GM21737 (cell line): ENCODE measurements around the gene ADCY10.
"Not testable (repeated sequence)": the region's sequence is repeated elsewhere in the genome, so short reads cannot be mapped to it uniquely, and the experiment has no call there.

Experiments
- ATAC-seq: cut with Tn5 transposase; IDR thresholded peaks from one replicate; pipeline ENCODE4 v1.9.1; 2021; ENCODE audit warnings: mild to moderate bottlenecking, moderate library complexity; ENCODE audit not compliant: unreplicated experiment

The ADCY10 gene

GRCh38 chr1:167862432-167863076, 51.4 kb downstream of the ADCY10 start:
- no peak for ATAC-seq

- ATAC-seq, result no peak
These were observed 52.1 kb downstream of the ADCY10 start for GRCh38 chr1:167861664-167862381.

- no peak for ATAC-seq
These were observed 53.6 kb downstream of the ADCY10 start for GRCh38 chr1:167860231-167860923.

DNA sequence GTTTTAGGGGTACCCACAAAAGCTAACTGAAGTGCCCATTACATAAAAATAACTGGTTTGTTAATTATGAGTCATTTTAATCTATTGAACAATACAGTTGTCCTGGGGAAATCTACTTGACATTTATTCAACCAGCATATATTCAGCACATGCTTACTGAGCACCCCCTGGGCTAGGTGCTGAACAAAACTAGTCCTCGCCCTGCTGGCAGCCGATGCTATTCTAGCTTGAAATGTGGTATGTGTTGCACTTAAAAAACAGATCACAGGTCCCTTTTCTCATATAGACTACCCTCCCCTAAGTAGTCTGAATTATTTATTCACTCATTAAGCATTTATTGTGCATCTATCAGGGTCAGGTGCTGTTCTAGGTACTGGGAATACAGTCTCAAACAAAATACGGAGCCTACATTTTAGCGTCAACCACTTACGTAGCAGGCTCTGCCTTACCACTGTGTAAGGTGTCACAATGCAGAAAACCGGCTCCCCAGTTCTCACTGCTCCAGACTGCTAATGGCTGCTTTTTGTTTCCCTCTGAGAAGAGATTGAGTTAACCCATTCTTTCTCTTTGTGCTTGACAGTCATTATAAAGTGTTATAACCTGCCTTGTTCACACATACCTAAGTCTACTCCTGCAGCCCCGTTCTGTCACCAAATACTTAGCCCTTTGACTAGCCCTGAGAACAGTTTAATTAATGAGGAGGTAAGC, 57.1 kb downstream of the ADCY10 start:
- ATAC-seq, result no peak

GRCh38 chr1:167854184-167854583, 59.8 kb downstream of the ADCY10 start:
- ATAC-seq, result no peak

GRCh38 chr1:167849666-167850065, 64.3 kb downstream of the ADCY10 start:
- no peak for ATAC-seq

DNA sequence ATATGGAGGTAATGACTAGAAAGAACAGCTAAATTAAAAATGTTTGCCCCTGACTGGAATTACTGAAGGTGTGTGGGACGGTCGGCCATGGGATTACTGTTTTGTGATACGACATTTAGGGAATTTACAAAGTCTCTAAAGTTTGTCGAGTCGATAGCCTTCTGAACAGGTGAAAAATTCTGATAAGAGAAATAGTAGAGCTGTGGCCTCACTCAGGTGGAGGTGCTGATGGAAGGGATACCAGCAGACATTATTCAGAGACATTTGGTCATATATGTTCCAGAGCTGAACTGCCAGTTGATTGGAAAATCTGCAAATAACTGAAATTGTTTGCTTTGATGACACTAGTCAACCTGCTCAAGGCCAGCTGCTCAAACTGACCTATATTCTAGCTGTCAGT, 71.1 kb downstream of the ADCY10 start:
- ATAC-seq, result no peak

DNA sequence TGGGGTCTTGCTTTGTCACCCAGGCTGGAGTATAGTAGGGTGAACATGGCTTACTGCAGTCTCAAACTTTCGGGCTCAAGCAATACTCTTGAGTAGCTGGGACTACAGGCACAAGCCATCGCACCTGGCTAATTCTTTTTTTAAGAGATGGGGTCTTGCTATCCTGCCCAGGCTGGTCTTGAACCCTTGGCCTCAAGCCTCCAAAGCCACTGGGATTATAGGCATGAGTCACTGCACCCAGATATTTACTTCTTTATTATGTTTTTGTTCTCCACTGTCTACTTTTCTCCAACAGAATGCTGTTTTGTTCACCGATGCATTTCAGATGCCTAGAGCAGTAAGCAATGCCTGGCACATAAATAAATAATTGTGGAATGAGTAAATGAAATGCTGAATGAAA, 72.4 kb downstream of the ADCY10 start:
- no peak for ATAC-seq

GRCh38 chr1:167839009-167839408, 74.9 kb downstream of the ADCY10 start:
- no peak for ATAC-seq

DNA sequence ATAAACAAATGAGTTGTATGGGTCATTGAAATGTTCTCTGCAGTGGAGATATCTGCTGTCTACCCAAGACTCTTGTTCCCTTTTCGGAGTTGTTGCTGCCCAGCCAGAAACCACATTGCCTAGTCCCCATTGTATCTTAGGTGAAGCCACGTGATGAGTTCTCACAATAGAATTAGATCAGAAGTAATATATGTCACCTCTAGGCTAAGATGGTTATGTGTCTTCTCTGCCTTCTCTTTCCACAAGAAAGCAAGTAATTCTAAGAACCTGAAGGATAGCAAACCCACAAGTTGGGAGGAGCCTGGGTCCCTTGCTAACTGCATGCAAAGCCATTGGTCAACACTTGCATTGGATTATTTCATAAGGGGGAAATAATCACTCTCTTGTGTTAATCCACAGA, 76.6 kb downstream of the ADCY10 start:
- ATAC-seq, result no peak

GRCh38 chr1:167836197-167836596, 77.7 kb downstream of the ADCY10 start:
- ATAC-seq, result no peak

DNA sequence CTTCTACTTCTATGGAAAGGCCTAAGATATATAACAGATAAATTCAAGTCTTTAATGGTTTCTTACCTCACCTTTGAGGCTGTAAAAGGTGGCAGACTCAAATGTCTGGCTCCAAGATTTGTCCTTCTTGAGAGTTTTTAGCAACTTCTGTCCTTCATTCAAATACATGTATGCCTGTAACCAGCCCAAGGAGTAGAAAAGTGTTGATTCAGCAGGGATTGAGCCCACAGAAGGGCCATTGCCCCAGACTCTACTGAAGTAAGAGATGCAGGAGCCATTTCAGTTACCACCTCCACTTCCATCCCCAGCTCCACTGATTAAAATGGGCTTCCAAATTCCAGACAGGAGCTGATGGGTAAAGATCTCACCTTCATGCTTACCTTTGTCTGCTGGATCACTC, 80.0 kb downstream of the ADCY10 start:
- no peak for ATAC-seq

- ATAC-seq, result no peak
These were observed 81.2 kb downstream of the ADCY10 start for GRCh38 chr1:167832693-167833092.

- ATAC-seq, result not testable (repeated sequence)
These were observed 83.3 kb downstream of the ADCY10 start for GRCh38 chr1:167830668-167831067.

GRCh38 chr1:167829868-167830267, 84.1 kb downstream of the ADCY10 start:
- ATAC-seq, result no peak

GRCh38 chr1:167826127-167826526, 87.8 kb downstream of the ADCY10 start:
- ATAC-seq, result no peak

DNA sequence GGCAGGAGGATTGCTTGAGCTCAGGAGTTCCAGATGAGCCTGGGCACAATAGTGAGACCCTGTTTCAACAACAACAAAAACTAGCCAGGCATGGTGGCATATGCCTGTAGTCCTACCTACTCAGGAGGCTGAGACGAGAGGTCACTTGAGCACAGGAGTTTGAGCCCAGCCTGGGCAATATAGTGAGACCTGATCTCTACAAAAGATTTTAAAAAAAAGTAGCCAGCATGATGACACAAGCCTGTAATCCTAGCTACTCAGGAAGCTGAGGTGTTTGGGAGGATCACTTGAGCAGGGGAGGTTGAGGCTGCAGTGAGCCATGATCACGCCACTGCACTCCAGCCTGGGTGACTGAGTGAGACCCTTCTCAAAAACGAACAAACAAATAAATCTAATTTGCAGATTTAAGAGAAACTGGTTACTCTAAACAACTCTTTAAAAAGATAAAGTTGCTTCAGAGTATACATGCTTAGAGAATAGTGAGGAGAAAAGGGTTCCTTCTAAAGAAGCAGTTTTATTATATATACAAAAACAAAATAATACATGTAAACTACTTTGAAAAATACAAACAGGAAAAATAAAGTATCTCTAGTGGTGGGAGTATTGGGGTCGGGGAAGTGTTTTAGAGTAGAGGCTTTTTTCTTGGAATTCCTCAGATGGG, 88.4 kb downstream of the ADCY10 start:
- ATAC-seq, result no peak

GRCh38 chr1:167824163-167824794, 89.7 kb downstream of the ADCY10 start:
- ATAC-seq, result no peak

GRCh38 chr1:167821969-167822685, 91.8 kb downstream of the ADCY10 start:
- ATAC-seq, result no peak

DNA sequence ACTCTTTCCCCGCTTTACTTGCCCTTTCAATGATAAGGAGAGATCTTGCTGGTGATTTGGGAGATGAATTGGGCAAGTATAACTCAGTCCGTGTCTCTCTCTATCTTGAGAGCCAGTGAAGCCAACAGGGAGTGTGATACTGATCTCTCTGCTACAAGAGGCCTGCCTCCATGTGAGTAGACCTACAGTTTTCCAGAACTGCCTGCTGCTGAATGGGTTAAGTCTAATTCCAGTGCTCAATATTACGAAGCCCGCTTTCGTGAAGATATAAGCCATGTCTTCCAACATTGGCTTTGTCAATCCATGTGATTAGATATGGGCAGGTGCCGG, 92.6 kb downstream of the ADCY10 start:
- no peak for ATAC-seq
